Caco-2 (cell line): Measurements from ENCODE around the gene SLC7A4. TPM values are rescaled to one million over a fixed set of nuclear protein-coding genes. Genes with fewer than 3 reads are reported as not detected.

ENCODE experiments used
- BruUV-seq: library from RNA; stranded (reverse); fragments of 400-500 nt; replicated peaks from 2 replicates; lab custom pipeline; 2021; lab: Mats Ljungman, UMichigan
- CTCF ChIA-PET: fragments of 300-600 bp; sonication (Branson Sonifier 250); formaldehyde crosslinking; loops from one replicate; lab custom pipeline; 2022; ENCODE audit warnings: antibody characterized with exemption; lab: Charles Lee
- POLR2A ChIA-PET: fragments of 300-600 bp; sonication (Branson Sonifier 250); formaldehyde crosslinking; loops from one replicate; lab custom pipeline; 2022; ENCODE audit warnings: antibody characterized with exemption; lab: Charles Lee
- DNase-seq, 2 experiments: peaks; one replicate each; pipeline versions ENCODE4 v3.0.0 to v3.0.0-alpha.2; 2020 to 2022
- H3K27me3 ChIP-seq: replicated peaks from 2 replicates; pipeline ENCODE4 v1.6.0; 2011; ENCODE audit warnings: low read length; ENCODE audit not compliant: control insufficient read depth, insufficient read depth
- H3K36me3 ChIP-seq: 2 replicates; pipeline ENCODE4 v1.5.1; 2011; ENCODE audit warnings: low read length; ENCODE audit not compliant: control insufficient read depth, insufficient read depth
- H3K4me1 ChIP-seq: fragments of 250-450 bp; sonication (Bioruptor Pico); 2 replicates; pipeline ENCODE4 v1.5.1; 2020; ENCODE audit warnings: mild to moderate bottlenecking
- H3K4me3 ChIP-seq: 2 replicates; pipeline ENCODE4 v1.5.1; 2011; ENCODE audit warnings: low read depth, mild to moderate bottlenecking, control low read depth, low read length
- H3K9me3 ChIP-seq: fragments of 250-450 bp; sonication (Bioruptor Pico); 2 replicates; pipeline ENCODE4 v1.5.1; 2020; ENCODE audit warnings: mild to moderate bottlenecking, moderate library complexity
- H3K27ac Mint-ChIP-seq: one replicate; pipeline ENCODE4 v1.8.0; 2022; ENCODE audit warnings: mixed read lengths; ENCODE audit not compliant: unreplicated experiment
- H3K27me3 Mint-ChIP-seq: one replicate; pipeline ENCODE4 v1.8.0; 2022; ENCODE audit warnings: mixed read lengths; ENCODE audit not compliant: insufficient read depth, unreplicated experiment
- H3K36me3 Mint-ChIP-seq: one replicate; pipeline ENCODE4 v1.8.0; 2022; ENCODE audit warnings: mild to moderate bottlenecking, mixed read lengths; ENCODE audit not compliant: insufficient read depth, unreplicated experiment
- H3K4me1 Mint-ChIP-seq: one replicate; pipeline ENCODE4 v1.8.0; 2022; ENCODE audit warnings: low read depth, mixed read lengths; ENCODE audit not compliant: unreplicated experiment
- H3K4me3 Mint-ChIP-seq: one replicate; pipeline ENCODE4 v1.8.0; 2022; ENCODE audit warnings: mild to moderate bottlenecking, moderate library complexity, mixed read lengths; ENCODE audit not compliant: unreplicated experiment
- H3K9me3 Mint-ChIP-seq: one replicate; pipeline ENCODE4 v1.8.0; 2022; ENCODE audit warnings: mixed read lengths; ENCODE audit not compliant: unreplicated experiment
- intact Hi-C: fragments of 100-400 bp; cut with micrococcal nuclease; formaldehyde crosslinking; loops from one replicate; pipeline ENCODE4 v1.10.0; 2022; ENCODE audit not compliant: unreplicated experiment
- total RNA-seq: library from RNA; stranded (reverse); gene quantifications from 2 replicates; pipeline ENCODE4 v1.2.3, GENCODE V29; 2022
- TF ChIP-seq, protein P1 (sequence below), 2 experiments: fragments of 200-600 bp in 1 of 2; IDR thresholded peaks; 1 replicate in 1 of 2; 2 replicates in 1 of 2; pipeline versions ENCODE4 v1.5.1 to v1.8.0; 2011 to 2022; ENCODE audit warnings: antibody characterized with exemption in 1 of 2, control low read depth in 1 of 2, inconsistent platforms in 1 of 2, low read depth in 1 of 2, low read length in 1 of 2, mild to moderate bottlenecking in 1 of 2, moderate library complexity in 1 of 2; ENCODE audit not compliant: insufficient read depth in 1 of 2, severe bottlenecking in 1 of 2, unreplicated experiment in 1 of 2

Gene SLC7A4
- total RNA-seq, 1 experiment from 2014 or later: 1.9 TPM

DNA sequence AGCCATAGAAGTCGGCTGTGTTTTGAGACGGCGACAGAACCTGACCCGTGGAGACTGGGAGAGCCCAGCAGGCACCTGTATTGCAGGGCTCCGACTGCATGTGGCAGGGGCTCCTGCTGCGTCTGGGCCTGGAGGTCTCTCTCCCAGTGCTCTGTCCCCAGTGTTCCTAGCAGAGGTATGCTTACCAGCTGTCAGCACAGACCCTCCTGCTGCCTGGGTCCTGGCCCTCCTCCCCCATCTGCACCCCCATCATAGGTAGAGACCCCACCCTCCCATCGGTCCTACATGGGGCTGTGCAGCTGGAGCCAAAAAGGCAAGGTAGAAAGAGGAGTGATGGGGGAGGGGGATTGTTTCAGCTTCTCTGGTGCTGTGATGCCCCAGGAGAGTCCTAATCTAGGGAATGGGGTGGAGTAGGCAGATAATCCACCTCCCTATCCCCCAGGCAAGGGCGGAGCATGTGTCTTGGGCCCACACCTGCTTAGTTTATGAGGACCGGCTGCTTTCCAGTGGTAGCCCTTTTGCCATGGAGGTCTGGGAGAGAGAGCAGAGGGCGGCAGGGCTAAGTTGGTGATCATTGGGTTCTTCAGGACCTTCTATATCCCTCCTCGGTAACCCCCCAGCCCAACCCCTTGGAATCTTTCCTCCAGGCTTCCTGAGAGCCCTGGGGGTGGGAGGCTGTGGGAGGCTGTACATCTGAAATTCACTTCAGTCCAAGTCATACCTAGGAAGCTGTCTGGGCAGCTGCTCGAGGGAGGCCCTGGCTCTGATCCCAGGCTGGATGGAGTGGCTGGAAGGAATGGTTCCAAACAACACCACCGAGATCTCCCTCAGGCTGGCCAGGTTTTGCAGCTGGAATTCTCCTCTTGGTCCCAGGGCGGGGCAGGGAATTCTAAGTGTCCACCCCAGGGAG is 5.3 kb downstream of the SLC7A4 start:
- peaks cover 6% of the 10 kb centered on the region for H3K36me3 Mint-ChIP-seq
- DNase-seq: peak; percentile 50 to 72
- no peak overlapping the region for H3K27ac Mint-ChIP-seq
- H3K4me3 ChIP-seq: no peak overlapping the region
- H3K27me3 Mint-ChIP-seq: no peaks in the 10 kb centered on the region
- no peaks in the 10 kb centered on the region for H3K9me3 Mint-ChIP-seq
- H3K4me1 Mint-ChIP-seq: no peaks in the 10 kb centered on the region
- no peaks in the 10 kb centered on the region for H3K27me3 ChIP-seq
- peaks cover 23% of the 10 kb centered on the region for H3K4me1 ChIP-seq
- H3K4me3 Mint-ChIP-seq: no peak overlapping the region
- TF ChIP-seq, protein P1, sequence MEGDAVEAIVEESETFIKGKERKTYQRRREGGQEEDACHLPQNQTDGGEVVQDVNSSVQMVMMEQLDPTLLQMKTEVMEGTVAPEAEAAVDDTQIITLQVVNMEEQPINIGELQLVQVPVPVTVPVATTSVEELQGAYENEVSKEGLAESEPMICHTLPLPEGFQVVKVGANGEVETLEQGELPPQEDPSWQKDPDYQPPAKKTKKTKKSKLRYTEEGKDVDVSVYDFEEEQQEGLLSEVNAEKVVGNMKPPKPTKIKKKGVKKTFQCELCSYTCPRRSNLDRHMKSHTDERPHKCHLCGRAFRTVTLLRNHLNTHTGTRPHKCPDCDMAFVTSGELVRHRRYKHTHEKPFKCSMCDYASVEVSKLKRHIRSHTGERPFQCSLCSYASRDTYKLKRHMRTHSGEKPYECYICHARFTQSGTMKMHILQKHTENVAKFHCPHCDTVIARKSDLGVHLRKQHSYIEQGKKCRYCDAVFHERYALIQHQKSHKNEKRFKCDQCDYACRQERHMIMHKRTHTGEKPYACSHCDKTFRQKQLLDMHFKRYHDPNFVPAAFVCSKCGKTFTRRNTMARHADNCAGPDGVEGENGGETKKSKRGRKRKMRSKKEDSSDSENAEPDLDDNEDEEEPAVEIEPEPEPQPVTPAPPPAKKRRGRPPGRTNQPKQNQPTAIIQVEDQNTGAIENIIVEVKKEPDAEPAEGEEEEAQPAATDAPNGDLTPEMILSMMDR (IDR thresholded peaks at IDR 0.05; ENCODE audit: insufficient read depth in 1 of 2, low read depth in 1 of 2, low read length in 1 of 2, severe bottlenecking in 1 of 2, unreplicated experiment in 1 of 2): no peak
- no TSS peak for BruUV-seq
- CTCF ChIA-PET: no interaction called here
- POLR2A ChIA-PET: no interaction called here
- intact Hi-C loops: no loop called here
- no peaks in the 10 kb centered on the region for H3K9me3 ChIP-seq
- no peaks in the 10 kb centered on the region for H3K36me3 ChIP-seq

DNA sequence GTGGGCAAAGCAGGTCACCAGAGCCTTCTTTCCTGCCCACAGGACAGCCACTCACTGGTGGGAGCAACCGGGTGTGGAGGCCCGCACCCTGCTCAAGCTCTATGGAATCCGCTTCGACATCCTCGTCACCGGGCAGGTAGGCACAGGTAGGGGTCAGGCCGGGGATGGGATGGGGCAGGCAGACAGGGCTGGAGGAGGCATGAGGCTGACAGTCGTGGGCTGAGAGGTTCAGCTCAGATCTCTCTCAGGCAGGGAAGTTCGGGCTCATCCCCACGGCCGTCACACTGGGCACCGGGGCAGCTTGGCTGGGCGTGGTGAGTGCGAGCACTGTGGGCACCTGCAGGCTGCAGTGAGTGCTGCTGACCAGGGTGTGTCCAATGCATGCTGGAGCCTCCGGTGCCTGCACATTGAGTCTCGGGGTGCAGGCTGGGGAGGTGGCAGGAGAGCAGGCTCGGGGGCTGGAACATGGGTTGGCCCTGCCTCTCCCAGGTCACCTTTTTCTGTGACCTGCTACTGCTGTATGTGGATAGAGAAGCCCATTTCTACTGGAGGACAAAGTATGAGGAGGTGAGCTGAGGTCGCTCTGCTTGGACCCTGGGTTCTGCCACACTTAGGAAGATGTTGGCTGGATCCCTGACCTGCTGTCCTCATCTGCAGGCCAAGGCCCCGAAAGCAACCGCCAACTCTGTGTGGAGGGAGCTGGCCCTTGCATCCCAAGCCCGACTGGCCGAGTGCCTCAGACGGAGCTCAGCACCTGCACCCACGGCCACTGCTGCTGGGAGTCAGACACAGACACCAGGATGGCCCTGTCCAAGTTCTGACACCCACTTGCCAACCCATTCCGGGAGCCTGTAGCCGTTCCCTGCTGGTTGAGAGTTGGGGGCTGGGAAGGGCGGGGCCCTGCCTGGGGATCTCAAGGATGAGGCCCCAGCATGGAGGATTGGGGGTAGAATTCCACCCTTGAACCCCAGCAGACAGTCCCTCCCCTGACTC is 6.3 kb downstream of the SLC7A4 start:
- TF ChIP-seq, protein P1 (IDR thresholded peaks at IDR 0.05; ENCODE audit: insufficient read depth in 1 of 2, low read depth in 1 of 2, low read length in 1 of 2, severe bottlenecking in 1 of 2, unreplicated experiment in 1 of 2): no peak
- Mint-ChIP-seq H3K4me1 (no peaks in the 10 kb centered on the region), H3K36me3 (peaks cover 6% of the 10 kb centered on the region), H3K9me3 (no peaks in the 10 kb centered on the region), H3K27me3 (no peaks in the 10 kb centered on the region), H3K27ac (no peak overlapping the region), H3K4me3 (no peak overlapping the region)
- DNase-seq: no peak
- BruUV-seq: no TSS peak
- Histone ChIP-seq H3K4me1 (peaks cover 23% of the 10 kb centered on the region), H3K9me3 (no peaks in the 10 kb centered on the region), H3K36me3 (no peaks in the 10 kb centered on the region), H3K4me3 (no peak overlapping the region), H3K27me3 (no peaks in the 10 kb centered on the region)
- intact Hi-C loops: no loop called here
- POLR2A ChIA-PET: no interaction called here
- CTCF ChIA-PET: no interaction called here

DNA sequence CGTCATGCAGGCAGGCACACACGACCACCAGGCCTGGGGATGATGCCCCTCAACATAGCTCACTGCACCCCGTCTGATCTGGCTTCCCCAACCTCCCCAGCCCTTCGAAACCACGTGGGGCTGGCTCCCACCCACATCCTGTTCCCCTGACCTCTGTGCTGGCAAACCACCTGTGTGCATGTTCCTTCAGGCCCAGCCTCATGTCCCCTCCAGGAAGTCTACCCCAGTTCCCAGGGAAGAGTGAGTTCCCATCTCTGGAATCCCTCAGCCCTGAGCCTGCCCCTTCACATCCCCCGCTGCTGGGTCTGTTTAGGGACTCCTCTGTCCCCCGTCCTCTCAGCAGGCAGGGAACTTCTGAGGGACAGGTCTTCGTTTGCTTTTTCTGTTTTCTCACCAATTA is 7.1 kb downstream of the SLC7A4 start:
- TF ChIP-seq, protein P1 (IDR thresholded peaks at IDR 0.05; ENCODE audit: insufficient read depth in 1 of 2, low read depth in 1 of 2, low read length in 1 of 2, severe bottlenecking in 1 of 2, unreplicated experiment in 1 of 2): no peak
- peaks cover 23% of the 10 kb centered on the region for H3K4me1 ChIP-seq
- H3K9me3 ChIP-seq: no peaks in the 10 kb centered on the region
- Mint-ChIP-seq H3K4me3 (no peak overlapping the region), H3K36me3 (peaks cover 6% of the 10 kb centered on the region), H3K27me3 (no peaks in the 10 kb centered on the region), H3K4me1 (no peaks in the 10 kb centered on the region), H3K27ac (no peak overlapping the region), H3K9me3 (no peaks in the 10 kb centered on the region)
- H3K27me3 ChIP-seq: no peaks in the 10 kb centered on the region
- H3K36me3 ChIP-seq: no peaks in the 10 kb centered on the region
- ChIA-PET POLR2A (no interaction called here), CTCF (no interaction called here)
- no peak for DNase-seq
- no TSS peak for BruUV-seq
- H3K4me3 ChIP-seq: no peak overlapping the region
- intact Hi-C loops: no loop called here
